ENCODE data around the gene RNF150. TPM values are rescaled to one million over a fixed set of nuclear protein-coding genes. Genes with fewer than 3 reads are reported as not detected.

RNF150 gene
- total RNA-seq, 1 experiment from 2014 or later, result 4.4 TPM

- no peaks in the 10 kb centered on the region for H3K27me3 Mint-ChIP-seq (ENCODE audit: low read depth)
- H3K4me3 Mint-ChIP-seq, result no peak overlapping the region
- no peaks in the 10 kb centered on the region for H3K23me2 ChIP-seq (ENCODE audit: insufficient read length, low read depth, low read length, poor library complexity, severe bottlenecking)
- H2AK5ac ChIP-seq (ENCODE audit: insufficient read length, low read length), result no peak overlapping the region
- no peaks in the 10 kb centered on the region for H3K27me3 ChIP-seq (ENCODE audit: insufficient read depth, low read length)
- H2BK120ac ChIP-seq (ENCODE audit: low read depth, low read length, poor library complexity, severe bottlenecking), result no peak overlapping the region
- no peak overlapping the region for H2BK20ac ChIP-seq (ENCODE audit: low read depth, low read length, poor library complexity, severe bottlenecking)
- no CpG with 5 or more reads among the region's 3 CpGs for WGBS (ENCODE audit: extremely low coverage, insufficient read length, low lambda C conversion rate)
- H3K27ac ChIP-seq (ENCODE audit: insufficient read length, low read depth, low read length), result no peak overlapping the region
- no peak overlapping the region for H3K56ac ChIP-seq (ENCODE audit: insufficient read length, low read depth, low read length)
- H4K8ac ChIP-seq (replicated peaks; ENCODE audit: insufficient read length, low read depth, low read length), result no peak overlapping the region
- H3K9ac ChIP-seq (ENCODE audit: extremely low read depth, insufficient read length, low read length), result no peak overlapping the region
- H3K79me1 ChIP-seq (ENCODE audit: insufficient read depth, low read depth, low read length, poor library complexity, severe bottlenecking), result no peaks in the 10 kb centered on the region
- H3K9me3 ChIP-seq (ENCODE audit: control insufficient read depth, low read depth, low read length), result no peaks in the 10 kb centered on the region
- peaks cover 4% of the 10 kb centered on the region in 2 experiments; a peak in 3 of 4 replicates for H3K4me1 Mint-ChIP-seq
- no peak for DNase-seq
- H3K4ac ChIP-seq (ENCODE audit: low read depth, low read length), result no peak overlapping the region
- H3K27ac Mint-ChIP-seq, result no peak overlapping the region; a peak in 1 of 7 replicates
- no peaks in the 10 kb centered on the region for H4K20me1 ChIP-seq (ENCODE audit: control insufficient read depth, insufficient read depth, insufficient read length)
- no peak overlapping the region for H2BK15ac ChIP-seq (ENCODE audit: low read depth, low read length)
- H2BK5ac ChIP-seq (ENCODE audit: insufficient read length, low read length), result no peak overlapping the region
- no peaks in the 10 kb centered on the region for H3K4me1 ChIP-seq (ENCODE audit: insufficient read depth, low read length)
- no peak overlapping the region for H2BK12ac ChIP-seq (ENCODE audit: insufficient read length, low read depth, low read length)
- H3K79me2 ChIP-seq (ENCODE audit: insufficient read depth, low read length), result no peaks in the 10 kb centered on the region
- TF ChIP-seq CTCF (conservative IDR thresholded peaks at IDR 0.05), result no peak
- no peaks in the 10 kb centered on the region for H3K36me3 Mint-ChIP-seq (ENCODE audit: insufficient read depth in 1 of 3, low read depth in 3 of 3)
- no peak overlapping the region for H4K91ac ChIP-seq (ENCODE audit: insufficient read length, low read depth, low read length)
- no peak overlapping the region for H3K14ac ChIP-seq (ENCODE audit: insufficient read depth, low read length)
- H3K9me3 Mint-ChIP-seq, result no peaks in the 10 kb centered on the region
- H3T11ph ChIP-seq (ENCODE audit: low read length), result no peak overlapping the region
- H3K18ac ChIP-seq (ENCODE audit: insufficient read length, low read depth, low read length), result no peak overlapping the region
- H3K4me2 ChIP-seq (ENCODE audit: insufficient read depth, insufficient read length, low read length), result no peak overlapping the region
- no peak overlapping the region for H2AFZ ChIP-seq (ENCODE audit: low read length)
- H4K5ac ChIP-seq (ENCODE audit: insufficient read length, low read depth, low read length), result no peak overlapping the region
- no peak overlapping the region for H3K23ac ChIP-seq (ENCODE audit: insufficient read length, low read depth, low read length)
Measured at GRCh38 chr4:140969296-140969695, 164.0 kb downstream of the RNF150 start.
